Activated naive CD4-positive, alpha-beta T cell (primary cell): ENCODE measurements around the gene CNTN2.

ENCODE experiments used
- DNase-seq, 4 experiments: peaks; one replicate each; lab custom pipeline; 2025; lab: John Stamatoyannopoulos, UW

Gene CNTN2

GRCh38 chr1:205072881-205073280, 29.9 kb downstream of the CNTN2 start:
- no peak for DNase-seq

- no peak for DNase-seq
Observed at GRCh38 chr1:205073511-205073910, 30.5 kb downstream of the CNTN2 start.

DNA sequence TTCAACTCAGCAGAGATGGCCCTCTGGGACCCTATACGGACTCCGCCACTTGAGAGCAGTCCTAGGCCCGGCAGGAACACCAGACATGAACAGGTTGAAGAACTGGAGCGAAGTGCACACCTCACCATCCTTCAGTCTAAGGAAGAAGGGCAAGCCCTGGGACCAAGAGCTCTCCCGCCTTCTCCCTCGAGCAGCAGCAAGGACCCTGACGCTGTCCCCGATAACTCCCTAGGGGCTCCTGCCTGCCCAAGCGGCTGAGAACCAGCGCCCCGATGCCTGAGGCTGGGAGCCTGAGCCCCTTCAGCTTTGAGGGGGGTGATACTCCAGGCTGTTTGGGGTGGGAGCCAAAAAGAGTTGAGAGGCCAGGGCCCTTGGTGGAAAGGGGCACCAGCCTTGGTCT, 31.1 kb downstream of the CNTN2 start:
- DNase-seq = no peak

DNA sequence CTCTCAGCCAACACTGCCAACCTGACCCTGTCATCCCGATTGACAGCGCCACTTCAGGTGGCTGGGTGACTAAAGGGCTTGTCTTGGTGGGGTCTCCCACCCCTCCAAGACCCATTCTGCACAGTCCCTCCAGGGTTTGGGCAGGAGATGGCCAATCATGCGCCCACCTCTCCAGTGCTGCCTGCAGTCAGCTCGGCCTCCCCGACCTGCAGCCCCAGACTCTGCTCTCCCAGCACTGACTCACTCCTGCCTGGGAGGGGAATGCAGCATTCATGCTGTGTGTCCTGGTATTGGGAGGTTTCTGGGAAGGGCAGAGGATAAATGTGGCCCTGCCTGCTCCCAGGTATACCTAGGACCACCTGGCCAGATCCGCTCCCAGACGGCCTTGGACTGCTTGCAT, 31.5 kb downstream of the CNTN2 start:
- no peak for DNase-seq

DNA sequence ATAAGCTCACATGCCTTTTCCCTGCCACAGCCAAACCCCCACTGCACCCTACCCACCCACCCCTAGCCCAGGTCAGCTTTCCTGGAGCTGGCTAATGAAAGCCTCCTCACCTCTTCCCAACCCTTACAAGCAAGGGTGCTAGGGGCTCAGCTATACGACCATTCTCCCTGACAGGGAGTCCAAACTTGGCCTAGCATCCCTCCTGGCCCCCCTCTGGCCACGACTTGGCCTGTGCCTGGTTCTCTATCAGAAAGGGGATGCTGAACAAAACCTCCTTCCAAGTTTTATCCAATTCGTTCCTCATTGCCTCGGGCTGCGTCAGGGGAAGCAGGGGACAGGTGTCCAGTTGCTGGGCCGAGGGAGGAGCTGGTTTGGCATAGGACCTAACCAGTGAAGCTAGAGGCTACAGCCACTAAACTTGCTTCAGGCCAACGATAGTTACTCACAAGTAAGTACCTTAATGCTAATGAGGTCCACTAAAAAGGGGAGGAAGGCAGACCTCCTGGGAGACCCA, 32.7 kb downstream of the CNTN2 start:
- DNase-seq = no peak

DNA sequence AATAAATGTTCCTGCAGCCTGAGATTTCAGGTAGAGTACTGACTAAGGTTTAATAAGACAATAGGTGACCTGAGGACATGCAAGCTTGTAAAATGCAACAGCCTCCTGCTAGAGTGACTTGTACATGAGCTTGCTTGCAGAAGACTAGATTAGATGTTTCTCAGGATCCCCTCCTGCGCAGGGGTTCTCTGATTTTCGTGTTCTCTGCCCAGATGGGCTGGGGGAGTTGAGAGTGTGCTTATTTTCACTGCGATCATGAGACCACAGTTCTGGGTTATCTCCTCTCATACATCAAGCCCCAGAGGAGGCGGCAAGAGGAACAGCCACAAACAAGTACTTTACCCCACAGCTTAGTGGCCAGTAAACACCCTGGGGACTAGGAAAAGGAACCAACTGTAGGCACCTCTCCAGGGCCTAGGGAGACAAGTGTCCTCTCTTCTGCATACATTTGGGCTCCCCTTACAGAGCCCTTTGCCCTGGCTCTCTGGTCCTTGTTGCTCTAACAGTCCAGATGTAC, 33.3 kb downstream of the CNTN2 start:
- DNase-seq = no peak

DNA sequence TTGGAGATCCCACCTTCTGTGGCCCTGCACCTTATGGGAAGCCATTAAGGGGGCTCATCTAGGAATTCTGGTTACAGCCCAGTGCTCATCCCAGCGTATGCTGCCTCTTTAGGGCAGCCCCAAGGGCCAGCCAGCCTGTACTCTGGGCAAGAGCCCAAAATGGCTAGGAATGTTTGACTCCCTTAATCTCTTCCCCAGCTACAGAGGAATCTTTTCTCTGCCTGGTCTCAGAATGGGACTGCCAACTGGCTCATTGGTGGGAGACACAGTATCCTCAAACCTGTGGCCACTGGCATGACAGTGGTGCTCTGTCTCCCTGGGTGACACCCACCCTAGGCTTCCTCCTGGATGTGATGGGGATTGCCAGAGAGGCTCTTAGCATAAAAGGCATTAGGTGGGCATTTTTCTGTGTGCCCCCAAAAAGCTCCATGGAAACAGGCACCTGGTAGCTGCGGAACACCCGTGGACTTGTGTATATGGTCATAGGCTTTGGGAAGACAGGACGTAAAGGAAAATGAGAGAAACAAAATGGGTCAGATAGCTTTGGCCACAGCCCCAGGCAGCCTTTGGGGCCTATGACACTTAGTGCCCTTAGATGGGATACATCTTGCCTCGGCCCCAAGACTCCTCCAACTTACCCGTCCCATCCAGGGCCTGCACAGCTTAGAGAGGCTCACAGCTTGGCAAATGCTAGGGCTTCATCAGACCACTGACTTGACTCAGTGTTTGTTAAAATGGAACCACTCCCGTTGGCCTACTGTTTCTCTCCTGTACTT, 34.3 kb downstream of the CNTN2 start:
- no peak for DNase-seq

GRCh38 chr1:205077934-205078311, 34.9 kb downstream of the CNTN2 start:
- DNase-seq = no peak

GRCh38 chr1:205082431-205082830, 39.4 kb downstream of the CNTN2 start:
- no peak for DNase-seq

DNA sequence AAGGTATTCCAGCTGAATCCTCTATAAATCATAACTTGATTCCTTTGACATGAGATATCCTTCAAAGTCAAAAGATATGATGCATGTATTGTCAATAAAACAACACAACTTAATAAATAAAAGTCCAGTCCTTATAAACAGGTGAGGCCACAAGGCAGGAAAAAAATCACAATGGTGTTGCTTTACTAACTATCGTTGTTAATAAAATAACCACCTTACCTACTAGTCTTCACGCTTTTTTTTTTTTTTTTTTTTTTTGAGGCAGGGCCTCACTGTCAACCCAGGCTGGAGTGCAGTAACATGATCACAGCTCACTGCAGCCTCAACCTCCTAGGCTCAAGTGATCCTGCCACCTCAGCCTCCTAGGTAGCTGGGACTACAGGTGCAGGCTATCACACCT, 41.3 kb downstream of the CNTN2 start, which contains the start of gene TMEM81:
TSS of gene TMEM81 (minus strand) at position 101 of the 400 bp plus-strand sequence. CDS start 140 bp downstream, outside the sequence.
- no peak for DNase-seq

- DNase-seq = no peak
Observed at GRCh38 chr1:205088341-205088740, 45.3 kb downstream of the CNTN2 start.

DNA sequence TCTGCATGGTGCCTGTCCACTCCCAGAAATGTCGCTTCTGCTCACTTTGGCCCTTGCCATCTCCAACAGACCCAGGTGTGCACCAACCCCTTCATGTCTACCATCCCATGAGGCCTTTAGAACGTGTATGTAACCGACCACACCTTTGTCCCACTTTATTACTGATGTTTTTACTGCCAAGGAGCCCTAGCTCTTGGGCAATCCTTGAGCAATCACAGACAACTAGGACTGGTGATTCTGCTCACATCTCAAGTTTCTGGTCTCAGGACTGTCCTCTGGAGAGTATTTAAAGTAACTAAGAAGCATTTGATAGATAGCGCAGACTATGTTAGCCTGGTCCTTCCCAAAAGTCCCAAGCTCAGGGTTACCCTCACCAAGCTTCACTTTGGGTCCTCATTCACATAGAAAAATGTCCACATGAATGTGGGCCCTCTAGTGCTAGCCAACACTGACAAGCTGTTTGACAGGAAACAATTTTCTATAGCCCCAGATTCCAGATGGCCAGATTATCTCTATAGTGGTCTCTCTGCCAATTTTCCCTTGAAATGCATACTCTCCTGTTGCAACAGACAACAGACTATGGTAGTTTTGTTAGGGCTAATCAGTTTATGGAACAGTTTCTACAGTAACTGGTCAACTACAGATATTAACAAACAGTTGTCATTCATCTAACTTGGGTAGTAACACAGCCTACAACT, 48.2 kb downstream of the CNTN2 start:
- no peak for DNase-seq

GRCh38 chr1:205095422-205095821, 52.4 kb downstream of the CNTN2 start:
- no peak for DNase-seq

GRCh38 chr1:205098242-205098641, 55.2 kb downstream of the CNTN2 start:
- DNase-seq = no peak

- DNase-seq = no peak
Observed at GRCh38 chr1:205102404-205102803, 59.4 kb downstream of the CNTN2 start.

DNA sequence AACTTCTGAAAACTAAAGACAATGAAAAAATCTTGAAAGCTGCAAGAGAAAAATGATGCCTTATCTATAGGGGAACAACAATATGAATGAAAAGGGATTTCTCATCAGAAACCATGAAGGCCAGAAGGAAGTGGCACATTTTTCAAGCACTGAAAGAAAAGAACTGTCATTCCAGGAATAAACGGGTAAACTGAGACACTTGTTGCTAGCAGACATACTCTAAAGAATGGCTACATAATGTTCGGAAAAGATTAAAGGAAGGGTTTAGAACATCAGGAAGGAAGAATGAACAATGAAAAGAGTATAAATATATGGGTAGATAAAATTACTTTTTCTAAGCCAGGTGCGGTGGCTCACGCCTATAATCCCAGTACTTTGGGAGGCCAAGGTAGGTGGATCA, 64.3 kb downstream of the CNTN2 start:
- no peak for DNase-seq

DNA sequence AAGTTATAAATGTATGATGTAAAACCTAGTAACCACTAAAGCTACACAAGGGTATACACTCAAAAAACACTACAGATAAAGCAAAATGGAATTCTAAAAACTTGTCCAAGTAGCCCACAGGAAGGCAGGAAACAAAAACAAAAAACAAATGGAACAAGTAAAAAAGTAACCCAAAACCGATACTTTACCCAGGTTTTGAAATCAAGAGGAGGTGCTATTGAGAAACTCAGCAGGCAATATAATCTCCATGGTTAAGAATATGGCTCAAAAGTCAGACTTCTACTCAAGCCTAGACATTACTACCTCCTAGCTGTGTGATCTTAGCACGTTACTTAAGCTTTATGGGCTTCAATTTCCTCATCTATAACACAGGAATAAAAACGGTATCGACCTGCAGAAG, 65.5 kb downstream of the CNTN2 start:
- no peak for DNase-seq

- DNase-seq = no peak
Observed at GRCh38 chr1:205109269-205109668, 66.3 kb downstream of the CNTN2 start.

GRCh38 chr1:205109711-205110110, 66.7 kb downstream of the CNTN2 start:
- DNase-seq = no peak

- DNase-seq = no peak
Observed at GRCh38 chr1:205111354-205111753, 68.3 kb downstream of the CNTN2 start.

DNA sequence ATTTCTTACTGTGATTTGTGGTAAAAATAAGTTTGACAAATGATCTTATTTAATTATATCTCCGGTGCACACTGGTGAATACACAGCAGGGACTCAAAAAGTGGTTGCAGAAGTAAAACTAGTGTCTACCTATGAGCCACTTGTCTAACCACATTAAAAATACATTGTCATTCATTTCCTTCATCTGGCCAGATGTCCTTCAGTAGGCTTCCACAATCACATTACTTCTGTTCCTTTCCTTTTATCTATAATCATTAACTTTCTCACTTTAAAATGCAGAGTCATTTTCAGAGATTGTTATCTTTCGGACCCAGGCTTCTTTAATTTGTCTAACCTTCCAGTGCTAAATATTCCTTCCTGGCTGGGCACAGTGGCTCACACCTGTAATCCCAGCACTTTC, 75.7 kb downstream of the CNTN2 start:
- DNase-seq = no peak

DNA sequence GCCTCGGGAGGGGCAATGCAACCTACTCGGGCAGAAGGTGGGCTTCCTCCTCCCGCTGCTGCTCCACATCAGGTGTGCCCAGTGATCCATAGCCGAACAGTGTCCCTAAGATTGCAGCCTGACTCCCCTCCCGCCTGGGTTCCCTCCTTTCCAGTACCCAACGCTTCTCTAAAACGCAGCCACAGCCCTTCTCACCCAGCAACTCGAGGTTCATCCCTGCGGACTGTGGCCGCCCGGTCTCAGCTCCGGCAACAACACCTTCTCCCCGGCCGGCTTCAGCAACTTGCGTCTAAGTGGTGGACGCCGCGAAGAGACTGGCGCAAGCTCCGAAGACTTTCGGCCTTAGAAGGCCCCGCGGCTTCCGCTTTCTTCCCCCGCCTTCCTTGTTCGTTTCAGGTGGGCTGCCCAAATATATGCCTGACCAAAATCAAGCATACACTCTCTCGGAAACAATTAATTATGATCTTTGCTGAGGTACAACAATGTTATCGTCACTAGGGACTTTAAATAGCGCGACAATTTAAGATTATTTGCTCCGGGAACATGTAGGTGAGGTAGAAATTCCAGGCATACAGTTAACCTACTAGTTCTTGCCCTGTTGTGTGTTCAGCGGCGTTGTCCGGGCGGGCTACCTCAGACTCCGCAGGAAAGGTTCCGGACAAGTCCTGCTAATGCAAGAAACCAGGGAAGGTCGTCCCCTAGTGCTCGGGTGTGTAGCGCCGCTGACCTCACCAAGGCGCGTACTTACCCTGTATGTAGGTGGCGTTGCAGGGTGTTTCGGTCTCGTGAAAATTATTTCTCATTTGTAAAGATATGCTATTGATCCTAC, 78.9 kb downstream of the CNTN2 start, which contains the start of gene RBBP5:
TSS of gene RBBP5 (minus strand) at position 319 of the 829 bp plus-strand sequence. CDS start at position 214, 105 bp downstream.
- peak; percentile 74 to 93 (median 88) for DNase-seq
